Left lobe of liver (tissue), 2 donors: ENCODE measurements around the gene MYH6. TPM values are rescaled to one million over a fixed set of nuclear protein-coding genes. Genes with fewer than 3 reads are reported as not detected.
A peak's percentile ranks its signal among the peaks of the same experiment; 100 is the strongest.

Source experiments
- ATAC-seq: fragments of 200-7000 bp; cut with Tn5 transposase; one replicate; pipeline ENCODE4 v1.9.1; 2020; ENCODE audit warnings: mild to moderate bottlenecking, moderate library complexity
- DNase-seq: peaks from one replicate; pipeline ENCODE4 v3.0.0-alpha.2; 2020; ENCODE audit warnings: low spot score
- total RNA-seq: library from RNA; stranded (reverse); gene quantifications from one replicate; pipeline ENCODE4 v1.2.1, GENCODE V29; 2021
- donor health status: DM: no; HTN: no; CAD: no; lungs with moderate emphysema.
- donor health status: DM: no; HTN: yes; CAD: no.

MYH6 gene
- total RNA-seq, 1 donor from 2014 or later: not detected

- no peak for DNase-seq
- ATAC-seq: peak; percentile 29
Observed at GRCh38 chr14:23360496-23360895, 47.6 kb downstream of the MYH6 start.

GRCh38 chr14:23359722-23360447, 48.2 kb downstream of the MYH6 start:
- ATAC-seq: no peak
- no peak for DNase-seq

GRCh38 chr14:23359167-23359626, 48.9 kb downstream of the MYH6 start:
- no peak for ATAC-seq
- DNase-seq: no peak

- ATAC-seq (no peak), DNase-seq (no peak)
Observed at GRCh38 chr14:23358553-23359166, 49.4 kb downstream of the MYH6 start.

- ATAC-seq (no peak), DNase-seq (no peak)
Observed at GRCh38 chr14:23358042-23358441, 50.0 kb downstream of the MYH6 start.

- DNase-seq (peak; percentile 27), ATAC-seq (no peak)
Observed at GRCh38 chr14:23357261-23357660, 50.8 kb downstream of the MYH6 start.

- no peak for ATAC-seq
Observed at GRCh38 chr14:23356662-23357061, 51.4 kb downstream of the MYH6 start.

GRCh38 chr14:23355871-23356435, 52.1 kb downstream of the MYH6 start:
- DNase-seq (peak; percentile 3), ATAC-seq (no peak)

More at GRCh38 chr14:23356662-23357061, 51.4 kb downstream of the MYH6 start:
- peak; percentile 21 for DNase-seq

GRCh38 chr14:23354990-23355389, 53.1 kb downstream of the MYH6 start:
- ATAC-seq: no peak
- peak; percentile 19 for DNase-seq

- DNase-seq (no peak), ATAC-seq (no peak)
Observed at GRCh38 chr14:23353433-23353780, 54.7 kb downstream of the MYH6 start.

GRCh38 chr14:23352506-23353432, 55.3 kb downstream of the MYH6 start, which contains the start of gene SLC22A17:
SLC22A17 (minus strand) TSS chr14:23352887.
- ATAC-seq (peak; percentile 87), DNase-seq (no peak)

GRCh38 chr14:23351681-23352505, 56.2 kb downstream of the MYH6 start:
- ATAC-seq (peak; percentile 27), DNase-seq (no peak)

GRCh38 chr14:23349156-23349845, 58.8 kb downstream of the MYH6 start:
- ATAC-seq (no peak), DNase-seq (peak; percentile 29)

GRCh38 chr14:23348297-23348655, 59.8 kb downstream of the MYH6 start:
- DNase-seq (no peak), ATAC-seq (no peak)

- DNase-seq (no peak), ATAC-seq (no peak)
Observed at GRCh38 chr14:23347406-23348296, 60.4 kb downstream of the MYH6 start.

GRCh38 chr14:23346693-23347405, 61.2 kb downstream of the MYH6 start:
- ATAC-seq: no peak
- no peak for DNase-seq

- ATAC-seq (no peak), DNase-seq (peak; percentile 18)
Observed at GRCh38 chr14:23345987-23346692, 61.9 kb downstream of the MYH6 start.
